Measurements from ENCODE around the gene RTP2. TPM values are rescaled to one million over a fixed set of nuclear protein-coding genes. Genes with fewer than 3 reads are reported as not detected.

Gene RTP2
- total RNA-seq, 2 experiments from 2014 or later, result not detected

DNA sequence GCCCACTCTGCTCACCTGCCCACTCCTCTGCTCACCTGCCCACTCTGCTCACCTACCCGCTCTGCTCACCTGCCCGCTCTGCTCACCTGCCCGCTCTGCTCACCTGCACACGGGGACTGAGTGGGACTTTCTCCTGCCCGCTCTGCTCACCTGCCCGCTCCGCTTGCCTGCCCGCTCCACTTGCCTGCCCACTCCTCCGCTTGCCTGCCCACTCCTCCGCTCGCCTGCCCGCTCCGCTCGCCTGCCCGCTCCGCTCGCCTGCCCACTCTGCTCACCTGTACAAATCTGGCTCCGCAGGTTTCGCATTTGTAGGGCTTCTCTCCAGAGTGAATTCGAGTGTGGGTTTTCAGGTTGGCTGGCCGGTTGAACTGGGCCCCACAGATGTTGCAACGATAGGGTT, 22.9 kb upstream of the RTP2 start:
- Mint-ChIP-seq H3K4me1 (ENCODE audit: low read depth) (no peaks in the 10 kb centered on the region), H3K9me3 (no peaks in the 10 kb centered on the region), H3K4me3 (no peak overlapping the region), H3K36me3 (ENCODE audit: low read depth) (peaks cover 97% of the 10 kb centered on the region), H3K27ac (no peak overlapping the region), H3K27me3 (no peaks in the 10 kb centered on the region)
- no peak for TF ChIP-seq CTCF (IDR thresholded peaks at IDR 0.05)
- H3K27me3 ChIP-seq (ENCODE audit: control insufficient read depth in 1 of 2, insufficient read depth in 2 of 2, low read length in 2 of 2), result no peaks in the 10 kb centered on the region
- H3K36me3 ChIP-seq (ENCODE audit: insufficient read depth, low read length), result peaks cover 84% of the 10 kb centered on the region
- CTCF ChIA-PET, result no interaction called here
- H3K9me3 ChIP-seq (ENCODE audit: control insufficient read depth in 1 of 2, insufficient read depth in 1 of 2, low read length in 2 of 2), result no peaks in the 10 kb centered on the region
- no peak overlapping the region for H3K27ac ChIP-seq (ENCODE audit: low read depth in 1 of 2, low read length in 2 of 2)
- no peak overlapping the region for H3K4me3 ChIP-seq (ENCODE audit: low read length)
- POLR2A ChIA-PET, result no interaction called here
- intact Hi-C loops (cut with DNase I, micrococcal nuclease), result no loop called here
- DNase-seq (no peak), ATAC-seq (ENCODE audit: poor library complexity) (no peak)
- H3K4me1 ChIP-seq (ENCODE audit: insufficient read depth, low read length), result no peaks in the 10 kb centered on the region

GRCh38 chr3:187722206-187722612, 19.9 kb upstream of the RTP2 start:
- Histone ChIP-seq H3K4me3 (ENCODE audit: low read length) (no peak overlapping the region), H3K27me3 (ENCODE audit: control insufficient read depth in 1 of 2, insufficient read depth in 2 of 2, low read length in 2 of 2) (no peaks in the 10 kb centered on the region), H3K36me3 (ENCODE audit: insufficient read depth, low read length) (peaks cover 54% of the 10 kb centered on the region), H3K27ac (ENCODE audit: low read depth in 1 of 2, low read length in 2 of 2) (no peak overlapping the region), H3K4me1 (ENCODE audit: insufficient read depth, low read length) (no peaks in the 10 kb centered on the region), H3K9me3 (ENCODE audit: control insufficient read depth in 1 of 2, insufficient read depth in 1 of 2, low read length in 2 of 2) (no peaks in the 10 kb centered on the region)
- Mint-ChIP-seq H3K4me1 (ENCODE audit: low read depth) (no peaks in the 10 kb centered on the region), H3K27me3 (no peaks in the 10 kb centered on the region), H3K4me3 (no peak overlapping the region), H3K9me3 (no peaks in the 10 kb centered on the region), H3K36me3 (ENCODE audit: low read depth) (peaks cover 67% of the 10 kb centered on the region), H3K27ac (no peak overlapping the region)
- DNase-seq (no peak), ATAC-seq (ENCODE audit: poor library complexity) (no peak)
- no peak for TF ChIP-seq CTCF (IDR thresholded peaks at IDR 0.05)
- intact Hi-C loops (cut with DNase I, micrococcal nuclease), result no loop called here
- ChIA-PET CTCF (no interaction called here), POLR2A (no interaction called here)

- no peaks in the 10 kb centered on the region for H3K9me3 ChIP-seq (ENCODE audit: control insufficient read depth in 1 of 2, insufficient read depth in 1 of 2, low read length in 2 of 2)
- Mint-ChIP-seq H3K4me1 (ENCODE audit: low read depth) (no peaks in the 10 kb centered on the region), H3K9me3 (no peaks in the 10 kb centered on the region), H3K27ac (no peak overlapping the region), H3K36me3 (ENCODE audit: low read depth) (peaks cover 56% of the 10 kb centered on the region), H3K27me3 (no peaks in the 10 kb centered on the region), H3K4me3 (no peak overlapping the region)
- ChIA-PET POLR2A (no interaction called here), CTCF (no interaction called here)
- no peak for TF ChIP-seq CTCF (IDR thresholded peaks at IDR 0.05)
- no peaks in the 10 kb centered on the region for H3K4me1 ChIP-seq (ENCODE audit: insufficient read depth, low read length)
- intact Hi-C loops (cut with DNase I, micrococcal nuclease), result no loop called here
- H3K4me3 ChIP-seq (ENCODE audit: low read length), result no peak overlapping the region
- H3K27me3 ChIP-seq (ENCODE audit: control insufficient read depth in 1 of 2, insufficient read depth in 2 of 2, low read length in 2 of 2), result no peaks in the 10 kb centered on the region
- DNase-seq (no peak), ATAC-seq (ENCODE audit: poor library complexity) (no peak)
- H3K27ac ChIP-seq (ENCODE audit: low read depth in 1 of 2, low read length in 2 of 2), result no peak overlapping the region
- H3K36me3 ChIP-seq (ENCODE audit: insufficient read depth, low read length), result peaks cover 43% of the 10 kb centered on the region
These were observed 18.7 kb upstream of the RTP2 start for GRCh38 chr3:187721055-187721454.

Data from CD4-positive, alpha-beta T cell (primary cell).